ENCODE data around the gene RBMS1.

DNA sequence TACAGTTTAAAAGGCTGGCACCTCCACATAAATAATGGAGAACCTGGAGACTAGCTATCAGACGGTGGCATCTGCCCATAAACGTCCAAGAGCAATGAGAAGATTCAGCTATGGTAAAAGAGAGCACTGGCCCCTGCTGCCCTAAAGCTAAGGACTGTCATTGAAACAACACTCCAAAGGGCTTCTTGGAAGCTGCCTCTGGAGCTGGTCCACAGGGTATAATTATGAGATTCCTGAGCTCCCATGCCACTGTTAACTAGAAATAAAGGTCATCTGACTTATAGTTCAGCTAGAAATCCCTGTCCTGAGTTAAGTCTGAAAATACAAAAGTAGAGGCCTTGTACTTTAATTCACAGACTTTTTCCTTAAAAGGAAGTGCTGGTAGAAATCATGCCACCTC, 39.9 kb upstream of the RBMS1 start:
- TF ChIP-seq POLR2A (IDR thresholded peaks at IDR 0.05) (no peak), CTCF (IDR thresholded peaks at IDR 0.05) (no peak), EP300 (IDR thresholded peaks at IDR 0.05) (no peak)

All from tibial nerve (tissue), 4 donors.